Measurements from ENCODE around the gene ARSI.

ARSI gene

GRCh38 chr5:150296496-150296895, 6.2 kb downstream of the ARSI start:
- no peak for TF ChIP-seq CTCF (IDR thresholded peaks at IDR 0.05; ENCODE audit: control insufficient read depth, insufficient read depth, low read depth, low read length, missing control alignments)
- H3K4me3 ChIP-seq (ENCODE audit: control insufficient read depth, low read depth, low read length), result no peak overlapping the region
- no peak for DNase-seq (ENCODE audit: low read depth)

- no peak for DNase-seq (ENCODE audit: low read depth)
- no peak for TF ChIP-seq CTCF (IDR thresholded peaks at IDR 0.05; ENCODE audit: control insufficient read depth, insufficient read depth, low read depth, low read length, missing control alignments)
- H3K4me3 ChIP-seq (ENCODE audit: control insufficient read depth, low read depth, low read length), result no peak overlapping the region
These were observed 6.8 kb downstream of the ARSI start for GRCh38 chr5:150295741-150296486.

GRCh38 chr5:150295172-150295634, 7.5 kb downstream of the ARSI start:
- no peak overlapping the region for H3K4me3 ChIP-seq (ENCODE audit: control insufficient read depth, low read depth, low read length)
- TF ChIP-seq CTCF (IDR thresholded peaks at IDR 0.05; ENCODE audit: control insufficient read depth, insufficient read depth, low read depth, low read length, missing control alignments), result no peak
- DNase-seq (ENCODE audit: low read depth), result peak; percentile 29

GRCh38 chr5:150294551-150295071, 8.1 kb downstream of the ARSI start:
- no peak for TF ChIP-seq CTCF (IDR thresholded peaks at IDR 0.05; ENCODE audit: control insufficient read depth, insufficient read depth, low read depth, low read length, missing control alignments)
- no peak overlapping the region for H3K4me3 ChIP-seq (ENCODE audit: control insufficient read depth, low read depth, low read length)
- DNase-seq (ENCODE audit: low read depth), result no peak

GRCh38 chr5:150293091-150293941, 9.4 kb downstream of the ARSI start:
- no peak for TF ChIP-seq CTCF (IDR thresholded peaks at IDR 0.05; ENCODE audit: control insufficient read depth, insufficient read depth, low read depth, low read length, missing control alignments)
- DNase-seq (ENCODE audit: low read depth), result no peak
- no peak overlapping the region for H3K4me3 ChIP-seq (ENCODE audit: control insufficient read depth, low read depth, low read length)

All from AG09309 (cell line).